DND-41 (cell line): ENCODE measurements around the gene AKAP6.
"Not testable (repeated sequence)": the region's sequence is repeated elsewhere in the genome, so short reads cannot be mapped to it uniquely, and the experiment has no call there.

Experiments
- ATAC-seq: fragments of 200-7000 bp; cut with Tn5 transposase; 3 replicates; pipeline ENCODE4 v1.9.1; 2021; ENCODE audit warnings: low read depth; ENCODE audit not compliant: insufficient read depth
- DNase-seq: peaks from one replicate; pipeline ENCODE4 v3.0.0-alpha.2; 2020
- H2AFZ ChIP-seq: 2 replicates; pipeline ENCODE4 v1.6.0; 2012; ENCODE audit warnings: low read depth, low read length
- H3K27ac ChIP-seq: 2 replicates; pipeline ENCODE4 v1.5.1; 2012; ENCODE audit warnings: low read length, inconsistent platforms
- H3K27me3 ChIP-seq: fragments of 200-600 bp; sonication (generic); 2 replicates; pipeline ENCODE4 v1.6.0; 2012; ENCODE audit warnings: low read length, mild to moderate bottlenecking, inconsistent platforms; ENCODE audit not compliant: insufficient read depth, poor library complexity
- H3K36me3 ChIP-seq: 2 replicates; pipeline ENCODE4 v1.5.1; 2012; ENCODE audit warnings: low read length, inconsistent platforms; ENCODE audit not compliant: insufficient read depth
- H3K4me1 ChIP-seq: 2 replicates; pipeline ENCODE4 v1.5.1; 2012; ENCODE audit warnings: mild to moderate bottlenecking, low read length; ENCODE audit not compliant: insufficient read depth
- H3K4me2 ChIP-seq: 2 replicates; pipeline ENCODE4 v1.6.0; 2012; ENCODE audit warnings: mild to moderate bottlenecking, moderate library complexity, low read length, inconsistent platforms; ENCODE audit not compliant: insufficient read depth
- H3K4me3 ChIP-seq, 2 experiments: fragments of 200-600 bp in 1 of 2; shearing (Covaris generic) in 1 of 2; 2 replicates each; pipeline ENCODE4 v1.5.1; 2012 to 2016; ENCODE audit warnings: inconsistent platforms in 2 of 2, low read length in 2 of 2, mild to moderate bottlenecking in 2 of 2, low read depth in 1 of 2, moderate library complexity in 1 of 2
- H3K79me2 ChIP-seq: 2 replicates; pipeline ENCODE4 v1.6.0; 2012; ENCODE audit warnings: low read length, inconsistent platforms; ENCODE audit not compliant: insufficient read depth
- H3K9ac ChIP-seq: 2 replicates; pipeline ENCODE4 v1.6.0; 2012; ENCODE audit warnings: low read depth, mild to moderate bottlenecking, inconsistent platforms, low read length, moderate library complexity
- H3K9me3 ChIP-seq: 2 replicates; pipeline ENCODE4 v1.5.1; 2012; ENCODE audit warnings: low read length, moderate library complexity, mild to moderate bottlenecking, inconsistent platforms; ENCODE audit not compliant: insufficient read depth, severe bottlenecking
- H4K20me1 ChIP-seq: 2 replicates; pipeline ENCODE4 v1.6.0; 2012; ENCODE audit warnings: low read length; ENCODE audit not compliant: insufficient read depth
- CTCF ChIP-seq: IDR thresholded peaks from 2 replicates; pipeline ENCODE4 v1.5.1; 2012; ENCODE audit warnings: borderline replicate concordance, low read length, moderate library complexity, mild to moderate bottlenecking; ENCODE audit not compliant: poor library complexity, severe bottlenecking; ENCODE audit errors: extremely low read depth
- EZH2 ChIP-seq: IDR thresholded peaks from 3 replicates; pipeline ENCODE4 v1.6.1; 2012; ENCODE audit warnings: borderline replicate concordance, low read depth, mild to moderate bottlenecking, moderate library complexity, low read length, inconsistent platforms; ENCODE audit not compliant: severe bottlenecking

Gene AKAP6

GRCh38 chr14:32779840-32780239 is 450.7 kb downstream of the AKAP6 start:
- Histone ChIP-seq H3K27me3 (no peaks in the 10 kb centered on the region), H4K20me1 (no peaks in the 10 kb centered on the region), H3K79me2 (no peaks in the 10 kb centered on the region), H3K4me3 (no peak overlapping the region), H3K4me1 (no peaks in the 10 kb centered on the region), H3K9me3 (no peaks in the 10 kb centered on the region), H2AFZ (no peak overlapping the region), H3K4me2 (no peak overlapping the region), H3K9ac (no peak overlapping the region), H3K36me3 (no peaks in the 10 kb centered on the region), H3K27ac (no peak overlapping the region)
- TF ChIP-seq EZH2: no peak
- TF ChIP-seq CTCF: no peak
- ATAC-seq: no peak
- DNase-seq: no peak

GRCh38 chr14:32784405-32784804 is 455.3 kb downstream of the AKAP6 start:
- ATAC-seq (no peak), DNase-seq (no peak)
- Histone ChIP-seq H4K20me1 (no peaks in the 10 kb centered on the region), H3K27me3 (no peaks in the 10 kb centered on the region), H3K79me2 (no peaks in the 10 kb centered on the region), H3K9me3 (no peaks in the 10 kb centered on the region), H2AFZ (no peak overlapping the region), H3K36me3 (no peaks in the 10 kb centered on the region), H3K4me3 (no peak overlapping the region), H3K9ac (no peak overlapping the region), H3K27ac (no peak overlapping the region), H3K4me1 (no peaks in the 10 kb centered on the region), H3K4me2 (no peak overlapping the region)
- TF ChIP-seq CTCF (no peak), EZH2 (no peak)

- H3K9ac ChIP-seq: no peak overlapping the region
- ATAC-seq (no peak), DNase-seq (no peak)
- H3K4me3 ChIP-seq: no peak overlapping the region
- H3K9me3 ChIP-seq: no peaks in the 10 kb centered on the region
- no peaks in the 10 kb centered on the region for H3K4me1 ChIP-seq
- H2AFZ ChIP-seq: no peak overlapping the region
- no peaks in the 10 kb centered on the region for H3K36me3 ChIP-seq
- H3K27ac ChIP-seq: no peak overlapping the region
- no peaks in the 10 kb centered on the region for H3K27me3 ChIP-seq
- H3K79me2 ChIP-seq: no peaks in the 10 kb centered on the region
- no peak overlapping the region for H3K4me2 ChIP-seq
- no peak for TF ChIP-seq EZH2
- no peak for TF ChIP-seq CTCF
- no peaks in the 10 kb centered on the region for H4K20me1 ChIP-seq
Measured at GRCh38 chr14:32785585-32785984, 456.5 kb downstream of the AKAP6 start.

GRCh38 chr14:32786886-32787285 is 457.8 kb downstream of the AKAP6 start:
- no peaks in the 10 kb centered on the region for H3K79me2 ChIP-seq
- H3K36me3 ChIP-seq: no peaks in the 10 kb centered on the region
- H3K27me3 ChIP-seq: no peaks in the 10 kb centered on the region
- H3K9me3 ChIP-seq: no peaks in the 10 kb centered on the region
- TF ChIP-seq CTCF: no peak
- TF ChIP-seq EZH2: no peak
- no peak overlapping the region for H3K27ac ChIP-seq
- no peaks in the 10 kb centered on the region for H3K4me1 ChIP-seq
- no peak overlapping the region for H2AFZ ChIP-seq
- DNase-seq (no peak), ATAC-seq (no peak)
- H4K20me1 ChIP-seq: no peaks in the 10 kb centered on the region
- no peak overlapping the region for H3K4me2 ChIP-seq
- no peak overlapping the region for H3K9ac ChIP-seq
- no peak overlapping the region for H3K4me3 ChIP-seq

- H3K27me3 ChIP-seq, H3K4me3 ChIP-seq, DNase-seq, H3K4me1 ChIP-seq, H2AFZ ChIP-seq, ATAC-seq, H3K9ac ChIP-seq, H3K9me3 ChIP-seq, H3K79me2 ChIP-seq, H3K36me3 ChIP-seq, H3K27ac ChIP-seq, H4K20me1 ChIP-seq, H3K4me2 ChIP-seq: not testable (repeated sequence)
Measured at GRCh38 chr14:32793033-32793432, 463.9 kb downstream of the AKAP6 start.
